ENCODE data around the gene FOXF2. TPM values are rescaled to one million over a fixed set of nuclear protein-coding genes. Genes with fewer than 3 reads are reported as not detected.

FOXF2 gene
- total RNA-seq, 2 experiments from 2014 or later, result not detected

DNA sequence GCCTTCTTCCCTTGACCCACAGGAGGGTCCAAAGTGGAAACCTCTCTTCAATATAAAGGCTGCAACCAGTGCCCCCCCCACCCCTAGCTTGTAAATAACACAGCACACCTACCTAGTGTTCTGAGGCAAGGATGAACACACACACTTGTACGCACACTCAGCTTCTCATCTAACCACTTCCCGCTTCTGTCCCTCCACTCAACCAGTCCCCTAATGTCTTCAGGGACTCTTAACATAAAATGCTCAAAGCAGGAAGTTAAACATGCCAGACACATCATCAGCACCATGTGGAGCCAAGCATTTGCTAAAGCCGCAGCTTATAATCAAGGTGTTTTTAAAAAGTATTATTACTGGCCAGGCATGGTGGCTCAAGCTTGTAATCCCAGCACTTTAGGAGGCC lies 42.2 kb upstream of the FOXF2 start:
- Histone ChIP-seq H3K4me3 (ENCODE audit: low read length) (no peak overlapping the region), H3K36me3 (ENCODE audit: insufficient read depth, low read length) (no peaks in the 10 kb centered on the region), H3K4me1 (ENCODE audit: insufficient read depth, low read length) (no peaks in the 10 kb centered on the region), H3K9me3 (ENCODE audit: control insufficient read depth in 1 of 2, insufficient read depth in 1 of 2, low read length in 2 of 2) (peaks cover 0 to 29% of the 10 kb centered on the region in 2 experiments), H3K27ac (ENCODE audit: low read depth in 1 of 2, low read length in 2 of 2) (no peak overlapping the region), H3K27me3 (ENCODE audit: control insufficient read depth in 1 of 2, insufficient read depth in 2 of 2, low read length in 2 of 2) (peaks cover 19 to 27% of the 10 kb centered on the region in 2 experiments)
- Mint-ChIP-seq H3K36me3 (ENCODE audit: low read depth) (peaks cover 5% of the 10 kb centered on the region), H3K4me1 (ENCODE audit: low read depth) (no peaks in the 10 kb centered on the region), H3K27ac (no peak overlapping the region), H3K9me3 (peaks cover 24% of the 10 kb centered on the region), H3K4me3 (no peak overlapping the region), H3K27me3 (peaks cover 86% of the 10 kb centered on the region)
- intact Hi-C loops (cut with DNase I, micrococcal nuclease), result no loop called here
- ATAC-seq (ENCODE audit: poor library complexity) (no peak), DNase-seq (no peak)
- CTCF ChIA-PET, result no interaction called here
- POLR2A ChIA-PET, result no interaction called here
- TF ChIP-seq, protein P1, sequence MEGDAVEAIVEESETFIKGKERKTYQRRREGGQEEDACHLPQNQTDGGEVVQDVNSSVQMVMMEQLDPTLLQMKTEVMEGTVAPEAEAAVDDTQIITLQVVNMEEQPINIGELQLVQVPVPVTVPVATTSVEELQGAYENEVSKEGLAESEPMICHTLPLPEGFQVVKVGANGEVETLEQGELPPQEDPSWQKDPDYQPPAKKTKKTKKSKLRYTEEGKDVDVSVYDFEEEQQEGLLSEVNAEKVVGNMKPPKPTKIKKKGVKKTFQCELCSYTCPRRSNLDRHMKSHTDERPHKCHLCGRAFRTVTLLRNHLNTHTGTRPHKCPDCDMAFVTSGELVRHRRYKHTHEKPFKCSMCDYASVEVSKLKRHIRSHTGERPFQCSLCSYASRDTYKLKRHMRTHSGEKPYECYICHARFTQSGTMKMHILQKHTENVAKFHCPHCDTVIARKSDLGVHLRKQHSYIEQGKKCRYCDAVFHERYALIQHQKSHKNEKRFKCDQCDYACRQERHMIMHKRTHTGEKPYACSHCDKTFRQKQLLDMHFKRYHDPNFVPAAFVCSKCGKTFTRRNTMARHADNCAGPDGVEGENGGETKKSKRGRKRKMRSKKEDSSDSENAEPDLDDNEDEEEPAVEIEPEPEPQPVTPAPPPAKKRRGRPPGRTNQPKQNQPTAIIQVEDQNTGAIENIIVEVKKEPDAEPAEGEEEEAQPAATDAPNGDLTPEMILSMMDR (IDR thresholded peaks at IDR 0.05), result no peak

DNA sequence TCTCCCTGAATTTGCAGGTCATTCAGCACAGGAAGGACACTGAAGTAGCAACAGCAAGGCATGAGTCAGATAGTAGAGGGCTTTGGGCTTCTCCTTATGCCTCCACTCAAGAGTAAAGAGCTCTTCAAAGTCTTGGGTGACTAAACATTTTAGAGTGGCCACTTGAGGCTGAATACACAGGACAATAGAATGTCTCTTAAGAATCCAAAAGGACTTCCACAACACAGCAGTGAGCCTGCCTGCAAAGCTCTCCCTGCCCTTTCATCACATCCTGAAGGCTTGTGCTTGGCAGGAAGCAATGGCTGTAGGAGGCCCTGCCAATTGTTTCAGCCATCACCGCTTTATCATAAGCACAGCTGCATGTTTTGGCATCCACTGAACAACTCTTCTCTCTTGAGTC lies 40.7 kb upstream of the FOXF2 start:
- H3K9me3 ChIP-seq (ENCODE audit: control insufficient read depth in 1 of 2, insufficient read depth in 1 of 2, low read length in 2 of 2), result peaks cover 4 to 29% of the 10 kb centered on the region in 2 experiments
- peaks cover 22 to 27% of the 10 kb centered on the region in 2 experiments for H3K27me3 ChIP-seq (ENCODE audit: control insufficient read depth in 1 of 2, insufficient read depth in 2 of 2, low read length in 2 of 2)
- H3K4me3 ChIP-seq (ENCODE audit: low read length), result no peak overlapping the region
- no peak overlapping the region for H3K4me3 Mint-ChIP-seq
- DNase-seq (no peak), ATAC-seq (ENCODE audit: poor library complexity) (no peak)
- CTCF ChIA-PET, result no interaction called here
- POLR2A ChIA-PET, result no interaction called here
- TF ChIP-seq, protein P1 (IDR thresholded peaks at IDR 0.05), result no peak
- H3K27ac Mint-ChIP-seq, result no peak overlapping the region
- no peaks in the 10 kb centered on the region for H3K36me3 ChIP-seq (ENCODE audit: insufficient read depth, low read length)
- peaks cover 5% of the 10 kb centered on the region for H3K36me3 Mint-ChIP-seq (ENCODE audit: low read depth)
- H3K4me1 ChIP-seq (ENCODE audit: insufficient read depth, low read length), result no peaks in the 10 kb centered on the region
- intact Hi-C loops (cut with DNase I, micrococcal nuclease), result no loop called here
- H3K9me3 Mint-ChIP-seq, result peaks cover 24% of the 10 kb centered on the region
- H3K4me1 Mint-ChIP-seq (ENCODE audit: low read depth), result no peaks in the 10 kb centered on the region
- H3K27ac ChIP-seq (ENCODE audit: low read depth in 1 of 2, low read length in 2 of 2), result no peak overlapping the region
- peaks cover 84% of the 10 kb centered on the region for H3K27me3 Mint-ChIP-seq

DNA sequence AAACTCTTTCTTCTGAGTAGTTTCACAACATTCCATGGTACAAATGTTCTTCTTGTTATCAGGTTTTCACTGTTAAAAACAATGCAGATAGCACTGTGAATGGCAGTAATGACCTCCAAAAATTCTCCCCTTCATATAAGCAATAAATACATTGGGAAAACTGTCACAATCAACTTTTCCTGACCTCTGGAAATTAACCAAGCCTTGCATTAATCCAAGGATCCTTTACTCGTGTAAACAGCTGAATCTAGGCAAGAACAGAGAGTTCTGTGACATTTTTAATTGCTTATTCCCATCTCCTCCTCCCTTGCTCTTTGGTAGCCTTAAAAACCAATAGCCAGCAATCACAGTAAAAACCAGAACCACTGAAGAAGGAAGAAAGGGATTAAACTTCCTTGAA lies 39.7 kb upstream of the FOXF2 start:
- Histone ChIP-seq H3K9me3 (ENCODE audit: control insufficient read depth in 1 of 2, insufficient read depth in 1 of 2, low read length in 2 of 2) (peaks cover 4 to 29% of the 10 kb centered on the region in 2 experiments), H3K4me1 (ENCODE audit: insufficient read depth, low read length) (no peaks in the 10 kb centered on the region), H3K4me3 (ENCODE audit: low read length) (no peak overlapping the region), H3K27ac (ENCODE audit: low read depth in 1 of 2, low read length in 2 of 2) (no peak overlapping the region), H3K27me3 (ENCODE audit: control insufficient read depth in 1 of 2, insufficient read depth in 2 of 2, low read length in 2 of 2) (peaks cover 22 to 27% of the 10 kb centered on the region in 2 experiments), H3K36me3 (ENCODE audit: insufficient read depth, low read length) (no peaks in the 10 kb centered on the region)
- Mint-ChIP-seq H3K36me3 (ENCODE audit: low read depth) (peaks cover 5% of the 10 kb centered on the region), H3K27me3 (peaks cover 84% of the 10 kb centered on the region), H3K27ac (no peak overlapping the region), H3K4me1 (ENCODE audit: low read depth) (no peaks in the 10 kb centered on the region), H3K9me3 (peaks cover 17% of the 10 kb centered on the region), H3K4me3 (no peak overlapping the region)
- DNase-seq (no peak), ATAC-seq (ENCODE audit: poor library complexity) (no peak)
- ChIA-PET CTCF (no interaction called here), POLR2A (no interaction called here)
- intact Hi-C loops (cut with DNase I, micrococcal nuclease), result no loop called here
- TF ChIP-seq, protein P1 (IDR thresholded peaks at IDR 0.05), result no peak

Measured in CD4-positive, alpha-beta T cell (primary cell).